SU-DHL-6 (cell line): ENCODE measurements around the gene GSTM5.

Source experiments
- H2AFZ ChIP-seq: fragments of 200-600 bp; sonication (generic); 2 replicates; pipeline ENCODE4 v1.6.1; 2014; ENCODE audit warnings: low read depth, mild to moderate bottlenecking, moderate library complexity, mixed read lengths, antibody characterized with exemption, low read length; ENCODE audit not compliant: severe bottlenecking
- H3F3A ChIP-seq: fragments of 200-600 bp; shearing (Covaris generic); 2 replicates; pipeline ENCODE4 v1.6.0; 2016; ENCODE audit warnings: antibody characterized with exemption, mild to moderate bottlenecking; ENCODE audit not compliant: insufficient read depth
- H3K27ac ChIP-seq: fragments of 200-600 bp; sonication (generic); 2 replicates; pipeline ENCODE4 v1.5.1; 2016; ENCODE audit warnings: low read depth, mild to moderate bottlenecking, low read length, moderate library complexity, mixed read lengths
- H3K27me3 ChIP-seq: fragments of 200-600 bp; sonication (generic), shearing (Covaris generic); 2 replicates; pipeline ENCODE4 v1.6.0; 2014; ENCODE audit warnings: mild to moderate bottlenecking, low read length
- H3K36me3 ChIP-seq: fragments of 200-600 bp; sonication (generic); 2 replicates; pipeline ENCODE4 v1.6.1; 2014; ENCODE audit warnings: mild to moderate bottlenecking, low read length, mixed read lengths
- H3K4me2 ChIP-seq: fragments of 300-600, 200-600 bp; shearing (Covaris generic), sonication (generic); 2 replicates; pipeline ENCODE4 v1.6.0; 2014; ENCODE audit warnings: low read length, low read depth, mild to moderate bottlenecking; ENCODE audit not compliant: poor library complexity, severe bottlenecking
- H3K4me3 ChIP-seq: fragments of 200-600 bp; sonication (generic); 2 replicates; pipeline ENCODE4 v1.5.1; 2014; ENCODE audit warnings: antibody characterized with exemption, low read length, mild to moderate bottlenecking, mixed read lengths; ENCODE audit not compliant: insufficient read depth, poor library complexity, severe bottlenecking
- H3K79me2 ChIP-seq: fragments of 200-600 bp; sonication (generic); 2 replicates; pipeline ENCODE4 v1.6.1; 2014; ENCODE audit warnings: mild to moderate bottlenecking, low read length, moderate library complexity; ENCODE audit not compliant: insufficient read depth
- H3K9ac ChIP-seq: fragments of 200-600 bp; sonication (generic); 2 replicates; pipeline ENCODE4 v1.7.0; 2014; ENCODE audit warnings: mild to moderate bottlenecking, low read length
- H3K9me2 ChIP-seq: fragments of 200-600 bp; sonication (generic); replicated peaks from 2 replicates; pipeline ENCODE4 v1.6.1; 2014; ENCODE audit warnings: low read length; ENCODE audit not compliant: insufficient read depth
- H3K9me3 ChIP-seq: fragments of 200-600 bp; sonication (generic); 2 replicates; pipeline ENCODE4 v1.6.1; 2014; ENCODE audit warnings: low read length, mixed read lengths; ENCODE audit not compliant: insufficient read depth
- H4K20me1 ChIP-seq: fragments of 200-600 bp; sonication (generic); 2 replicates; pipeline ENCODE4 v1.6.1; 2014; ENCODE audit warnings: low read depth, mild to moderate bottlenecking, antibody characterized with exemption, low read length, moderate library complexity, mixed read lengths
- EZH2phosphoT487 ChIP-seq: fragments of 200-600 bp; sonication (generic), shearing (Covaris generic); conservative IDR thresholded peaks from 2 replicates; pipeline ENCODE4 v1.6.1; 2018; ENCODE audit warnings: mild to moderate bottlenecking, antibody characterized with exemption, low read length, moderate library complexity, mixed read lengths
- TF ChIP-seq, protein P1 (sequence below): fragments of 200-600 bp; sonication (generic); IDR thresholded peaks from one replicate; pipeline ENCODE4 v1.5.1; 2017; ENCODE audit warnings: antibody characterized with exemption, mild to moderate bottlenecking, low read length, moderate library complexity; ENCODE audit not compliant: insufficient read depth, poor library complexity, severe bottlenecking

Gene GSTM5

DNA sequence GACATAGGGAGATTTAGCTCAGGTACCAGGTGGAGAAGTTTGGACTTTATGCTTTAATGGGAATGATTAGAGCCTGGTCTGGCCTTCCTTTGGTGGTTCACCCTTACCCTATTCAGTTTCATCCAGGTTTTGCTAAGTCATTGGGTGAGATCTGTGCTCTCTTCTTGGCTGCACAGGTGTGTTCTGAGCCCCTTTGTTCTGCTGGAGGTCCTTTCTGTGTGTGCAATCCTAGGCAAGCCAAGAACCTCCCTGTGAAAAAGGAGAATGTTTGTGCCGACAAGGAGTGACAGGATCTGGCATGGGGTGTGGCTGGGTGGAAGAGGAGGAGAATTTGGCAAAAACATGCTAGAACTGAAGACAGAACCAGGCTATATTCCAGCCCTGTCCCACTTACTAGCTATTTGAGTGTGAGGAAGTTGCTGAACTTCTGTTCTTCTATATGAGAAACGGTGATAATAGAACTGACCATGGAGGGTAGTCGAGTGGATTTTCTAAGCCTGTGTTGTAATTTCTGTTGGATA, 4.6 kb downstream of the GSTM5 start:
- no peak for TF ChIP-seq EZH2phosphoT487
- TF ChIP-seq, protein P1, sequence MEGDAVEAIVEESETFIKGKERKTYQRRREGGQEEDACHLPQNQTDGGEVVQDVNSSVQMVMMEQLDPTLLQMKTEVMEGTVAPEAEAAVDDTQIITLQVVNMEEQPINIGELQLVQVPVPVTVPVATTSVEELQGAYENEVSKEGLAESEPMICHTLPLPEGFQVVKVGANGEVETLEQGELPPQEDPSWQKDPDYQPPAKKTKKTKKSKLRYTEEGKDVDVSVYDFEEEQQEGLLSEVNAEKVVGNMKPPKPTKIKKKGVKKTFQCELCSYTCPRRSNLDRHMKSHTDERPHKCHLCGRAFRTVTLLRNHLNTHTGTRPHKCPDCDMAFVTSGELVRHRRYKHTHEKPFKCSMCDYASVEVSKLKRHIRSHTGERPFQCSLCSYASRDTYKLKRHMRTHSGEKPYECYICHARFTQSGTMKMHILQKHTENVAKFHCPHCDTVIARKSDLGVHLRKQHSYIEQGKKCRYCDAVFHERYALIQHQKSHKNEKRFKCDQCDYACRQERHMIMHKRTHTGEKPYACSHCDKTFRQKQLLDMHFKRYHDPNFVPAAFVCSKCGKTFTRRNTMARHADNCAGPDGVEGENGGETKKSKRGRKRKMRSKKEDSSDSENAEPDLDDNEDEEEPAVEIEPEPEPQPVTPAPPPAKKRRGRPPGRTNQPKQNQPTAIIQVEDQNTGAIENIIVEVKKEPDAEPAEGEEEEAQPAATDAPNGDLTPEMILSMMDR: no peak
- H3K79me2 ChIP-seq: no peaks in the 10 kb centered on the region
- H3K4me2 ChIP-seq: no peak overlapping the region
- no peak overlapping the region for H3K27ac ChIP-seq
- H3K27me3 ChIP-seq: no peaks in the 10 kb centered on the region
- no peaks in the 10 kb centered on the region for H3K9me2 ChIP-seq
- H3K4me3 ChIP-seq: no peak overlapping the region
- H2AFZ ChIP-seq: no peak overlapping the region
- no peaks in the 10 kb centered on the region for H3K36me3 ChIP-seq
- H3K9ac ChIP-seq: no peak overlapping the region
- H4K20me1 ChIP-seq: no peaks in the 10 kb centered on the region
- no peaks in the 10 kb centered on the region for H3F3A ChIP-seq
- no peaks in the 10 kb centered on the region for H3K9me3 ChIP-seq

DNA sequence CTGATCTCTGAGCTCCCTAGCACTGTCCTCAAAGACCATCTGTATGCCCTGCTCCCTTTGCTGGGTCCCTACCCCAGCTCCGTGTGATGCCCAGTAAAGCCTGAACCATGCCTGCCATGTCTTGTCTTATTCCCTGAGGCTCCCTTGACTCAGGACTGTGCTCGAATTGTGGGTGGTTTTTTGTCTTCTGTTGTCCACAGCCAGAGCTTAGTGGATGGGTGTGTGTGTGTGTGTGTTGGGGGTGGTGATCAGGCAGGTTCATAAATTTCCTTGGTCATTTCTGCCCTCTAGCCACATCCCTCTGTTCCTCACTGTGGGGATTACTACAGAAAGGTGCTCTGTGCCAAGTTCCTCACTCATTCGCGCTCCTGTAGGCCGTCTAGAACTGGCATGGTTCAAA, 5.7 kb downstream of the GSTM5 start:
- Histone ChIP-seq H3K4me3 (no peak overlapping the region), H3K27ac (no peak overlapping the region), H4K20me1 (no peaks in the 10 kb centered on the region), H3K79me2 (no peaks in the 10 kb centered on the region), H3K27me3 (no peaks in the 10 kb centered on the region), H3F3A (no peaks in the 10 kb centered on the region), H3K4me2 (no peak overlapping the region), H3K9me2 (no peaks in the 10 kb centered on the region), H3K9ac (no peak overlapping the region), H3K36me3 (no peaks in the 10 kb centered on the region), H3K9me3 (no peaks in the 10 kb centered on the region), H2AFZ (no peak overlapping the region)
- TF ChIP-seq EZH2phosphoT487: no peak
- TF ChIP-seq, protein P1: no peak

DNA sequence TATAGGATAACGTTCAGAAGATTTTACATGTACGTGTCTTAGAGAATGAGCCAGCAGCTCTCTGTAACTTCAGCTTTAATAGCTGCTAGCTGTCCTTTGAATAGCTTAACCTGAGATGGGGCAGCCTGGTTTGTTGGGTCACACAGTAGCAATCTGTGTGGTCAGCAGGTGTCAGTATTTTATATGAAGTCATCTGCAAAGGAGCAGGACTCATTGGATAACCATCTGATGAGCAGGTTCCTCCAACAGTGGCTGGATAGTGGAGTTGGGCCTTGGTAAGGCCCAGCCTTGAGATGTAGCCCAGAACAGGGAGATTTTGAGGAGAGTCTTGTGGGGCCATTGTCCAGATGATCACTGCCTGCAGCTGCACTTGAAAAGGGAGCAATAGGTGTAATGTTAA, 6.4 kb downstream of the GSTM5 start:
- Histone ChIP-seq H3K9me2 (no peaks in the 10 kb centered on the region), H3F3A (no peaks in the 10 kb centered on the region), H2AFZ (no peak overlapping the region), H3K4me2 (no peak overlapping the region), H3K79me2 (no peaks in the 10 kb centered on the region), H4K20me1 (no peaks in the 10 kb centered on the region), H3K27ac (no peak overlapping the region), H3K4me3 (no peak overlapping the region), H3K9ac (no peak overlapping the region), H3K9me3 (no peaks in the 10 kb centered on the region), H3K27me3 (no peaks in the 10 kb centered on the region), H3K36me3 (no peaks in the 10 kb centered on the region)
- TF ChIP-seq, protein P1: no peak
- no peak for TF ChIP-seq EZH2phosphoT487
